H9 (cell line): ENCODE data around the gene ATP8A2. TPM values are rescaled to one million over a fixed set of nuclear protein-coding genes. Genes with fewer than 3 reads are reported as not detected.

Source experiments
- DNase-seq: peaks from one replicate; pipeline ENCODE4 v3.0.0-alpha.2; 2017
- H2AFZ ChIP-seq: one replicate; pipeline ENCODE4 v1.6.1; 2013; ENCODE audit warnings: mild to moderate bottlenecking, low read length, control low read depth, moderate library complexity
- H2AK5ac ChIP-seq: 2 replicates; pipeline ENCODE4 v1.6.1; 2013; ENCODE audit warnings: low read length, control low read depth, mixed read lengths; ENCODE audit not compliant: insufficient read length
- H2BK120ac ChIP-seq: one replicate; pipeline ENCODE4 v1.6.1; 2013; ENCODE audit warnings: low read depth, mild to moderate bottlenecking, low read length, control low read depth, inconsistent platforms; ENCODE audit not compliant: poor library complexity, severe bottlenecking
- H2BK12ac ChIP-seq: 2 replicates; pipeline ENCODE4 v1.6.1; 2013; ENCODE audit warnings: low read length, control low read depth, mixed read lengths, low read depth; ENCODE audit not compliant: insufficient read length
- H2BK15ac ChIP-seq: 2 replicates; pipeline ENCODE4 v1.6.1; 2013; ENCODE audit warnings: low read depth, low read length, control low read depth
- H2BK20ac ChIP-seq: one replicate; pipeline ENCODE4 v1.6.1; 2013; ENCODE audit warnings: low read depth, mild to moderate bottlenecking, low read length, control low read depth, inconsistent platforms; ENCODE audit not compliant: poor library complexity, severe bottlenecking
- H2BK5ac ChIP-seq: 2 replicates; pipeline ENCODE4 v1.6.1; 2013; ENCODE audit warnings: low read length, control low read depth, mixed read lengths; ENCODE audit not compliant: insufficient read length
- H3K14ac ChIP-seq: 2 replicates; pipeline ENCODE4 v1.6.1; 2013; ENCODE audit warnings: low read length, control low read depth; ENCODE audit not compliant: insufficient read depth
- H3K18ac ChIP-seq: 2 replicates; pipeline ENCODE4 v1.6.1; 2013; ENCODE audit warnings: low read depth, mild to moderate bottlenecking, mixed read lengths, low read length, control low read depth; ENCODE audit not compliant: insufficient read length
- H3K23ac ChIP-seq: 2 replicates; pipeline ENCODE4 v1.6.1; 2013; ENCODE audit warnings: low read length, control low read depth, mixed read lengths, low read depth; ENCODE audit not compliant: insufficient read length
- H3K23me2 ChIP-seq: 2 replicates; pipeline ENCODE4 v1.6.1; 2013; ENCODE audit warnings: low read depth, mild to moderate bottlenecking, mixed read lengths, low read length, control low read depth; ENCODE audit not compliant: insufficient read length, poor library complexity, severe bottlenecking
- H3K27ac ChIP-seq: 2 replicates; pipeline ENCODE4 v1.5.1; 2013; ENCODE audit warnings: low read length, control low read depth, mixed read lengths, low read depth; ENCODE audit not compliant: insufficient read length
- H3K27me3 ChIP-seq: 2 replicates; pipeline ENCODE4 v1.6.1; 2013; ENCODE audit warnings: low read length, control low read depth, inconsistent platforms; ENCODE audit not compliant: insufficient read depth
- H3K4ac ChIP-seq: 2 replicates; pipeline ENCODE4 v1.6.1; 2013; ENCODE audit warnings: low read depth, mild to moderate bottlenecking, control low read depth, inconsistent platforms, low read length, moderate library complexity
- H3K4me1 ChIP-seq: 2 replicates; pipeline ENCODE4 v1.6.1; 2013; ENCODE audit warnings: low read length, control low read depth, inconsistent platforms; ENCODE audit not compliant: insufficient read depth
- H3K4me2 ChIP-seq: 2 replicates; pipeline ENCODE4 v1.6.1; 2013; ENCODE audit warnings: low read length, control low read depth, mixed read lengths; ENCODE audit not compliant: insufficient read length, insufficient read depth
- H3K56ac ChIP-seq: 2 replicates; pipeline ENCODE4 v1.6.1; 2013; ENCODE audit warnings: low read depth, mild to moderate bottlenecking, mixed read lengths, low read length, control low read depth; ENCODE audit not compliant: insufficient read length
- H3K79me1 ChIP-seq: 2 replicates; pipeline ENCODE4 v1.6.1; 2013; ENCODE audit warnings: low read depth, mild to moderate bottlenecking, moderate library complexity, low read length, control low read depth, inconsistent platforms; ENCODE audit not compliant: insufficient read depth, poor library complexity, severe bottlenecking
- H3K79me2 ChIP-seq: 2 replicates; pipeline ENCODE4 v1.6.1; 2013; ENCODE audit warnings: low read length, control low read depth, inconsistent platforms; ENCODE audit not compliant: insufficient read depth
- H3K9ac ChIP-seq: 2 replicates; pipeline ENCODE4 v1.6.1; 2013; ENCODE audit warnings: low read length, control low read depth, mixed read lengths; ENCODE audit not compliant: insufficient read length; ENCODE audit errors: extremely low read depth
- H3K9me3 ChIP-seq: one replicate; pipeline ENCODE4 v1.6.1; 2013; ENCODE audit warnings: low read depth, low read length, inconsistent platforms; ENCODE audit not compliant: control insufficient read depth
- H3T11ph ChIP-seq: one replicate; pipeline ENCODE4 v1.6.1; 2013; ENCODE audit warnings: mild to moderate bottlenecking, low read length, control low read depth, inconsistent platforms
- H4K20me1 ChIP-seq: one replicate; pipeline ENCODE4 v1.6.1; 2013; ENCODE audit not compliant: control insufficient read depth, insufficient read length, insufficient read depth
- H4K5ac ChIP-seq: 2 replicates; pipeline ENCODE4 v1.6.1; 2013; ENCODE audit warnings: low read depth, mild to moderate bottlenecking, mixed read lengths, low read length, control low read depth; ENCODE audit not compliant: insufficient read length
- H4K8ac ChIP-seq: replicated peaks from 2 replicates; pipeline ENCODE4 v1.6.1; 2013; ENCODE audit warnings: low read length, control low read depth, mixed read lengths, low read depth; ENCODE audit not compliant: insufficient read length
- H4K91ac ChIP-seq: 2 replicates; pipeline ENCODE4 v1.6.1; 2013; ENCODE audit warnings: low read depth, mild to moderate bottlenecking, moderate library complexity, mixed read lengths, low read length, control low read depth; ENCODE audit not compliant: insufficient read length
- H3K27ac Mint-ChIP-seq, 3 experiments: 2 replicates in 2 of 3; 3 replicates in 1 of 3; pipeline ENCODE4 v1.8.0; 2020 to 2021; ENCODE audit warnings: mixed read lengths in 3 of 3, mild to moderate bottlenecking in 1 of 3, moderate library complexity in 1 of 3
- H3K27me3 Mint-ChIP-seq: 2 replicates; pipeline ENCODE4 v1.8.0; 2021; ENCODE audit warnings: low read depth, mild to moderate bottlenecking, moderate library complexity, mixed read lengths
- H3K36me3 Mint-ChIP-seq, 3 experiments: 2 replicates in 2 of 3; 3 replicates in 1 of 3; pipeline ENCODE4 v1.8.0; 2020 to 2021; ENCODE audit warnings: low read depth in 3 of 3, mixed read lengths in 3 of 3; ENCODE audit not compliant: insufficient read depth in 1 of 3
- H3K4me1 Mint-ChIP-seq, 2 experiments: 2 replicates each; pipeline ENCODE4 v1.8.0; 2020; ENCODE audit warnings: mixed read lengths in 2 of 2
- H3K4me3 Mint-ChIP-seq, 2 experiments: 2 replicates in 1 of 2; 3 replicates in 1 of 2; pipeline ENCODE4 v1.8.0; 2020 to 2021; ENCODE audit warnings: mild to moderate bottlenecking in 2 of 2, mixed read lengths in 2 of 2, moderate library complexity in 1 of 2
- H3K9me3 Mint-ChIP-seq, 2 experiments: 2 replicates in 1 of 2; 3 replicates in 1 of 2; pipeline ENCODE4 v1.8.0; 2020; ENCODE audit warnings: mild to moderate bottlenecking in 2 of 2, mixed read lengths in 2 of 2, moderate library complexity in 1 of 2
- WGBS: extraction: QIAGEN DNeasy Blood & Tissue Kit; methylation state at CpG from one replicate; pipeline ENCODE4 v1.1.7; 2013; ENCODE audit warnings: missing lambda C conversion rate, low lambda C conversion rate, mixed read lengths; ENCODE audit not compliant: insufficient read length; ENCODE audit errors: extremely low coverage; 5-methylcytosine and 5-hydroxymethylcytosine counted together
- total RNA-seq: library from RNA; stranded (reverse); gene quantifications from 2 replicates; pipeline ENCODE4 v1.2.1, GENCODE V29; 2021
- TF ChIP-seq, protein P1 (sequence below): fragments of 200-600 bp; sonication (generic); conservative IDR thresholded peaks from 3 replicates; pipeline ENCODE4 v1.8.0; 2021; ENCODE audit warnings: antibody characterized with exemption, mild to moderate bottlenecking

The ATP8A2 gene
- total RNA-seq, 1 experiment from 2014 or later: 18.2 TPM

DNA sequence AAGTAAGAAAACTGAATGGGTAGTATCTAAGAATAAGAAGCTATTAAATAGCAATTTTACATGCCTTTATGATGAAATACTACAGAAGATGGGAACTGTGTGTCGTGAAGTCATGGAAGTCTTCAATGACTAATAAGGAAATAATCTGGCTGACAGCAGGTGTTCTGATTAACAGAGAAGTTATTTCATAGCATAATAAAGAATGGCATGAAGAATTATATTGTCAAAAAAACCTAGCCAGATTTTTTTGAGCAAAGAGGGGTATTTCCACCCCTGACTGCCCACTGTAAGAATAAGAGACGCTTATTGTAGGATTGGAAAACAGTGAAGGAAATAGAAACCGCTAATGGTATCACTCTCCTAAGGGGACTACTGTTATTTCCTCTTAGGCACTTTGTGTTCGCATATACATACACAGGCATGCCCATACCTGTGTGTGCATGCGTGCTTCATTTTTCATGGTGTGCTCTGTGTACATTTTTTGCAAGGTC lies 361.3 kb downstream of the ATP8A2 start:
- H3K18ac ChIP-seq: no peak overlapping the region
- no peak overlapping the region for H3K23ac ChIP-seq
- H2BK5ac ChIP-seq: no peak overlapping the region
- H3K56ac ChIP-seq: no peak overlapping the region
- no peaks in the 10 kb centered on the region for H3K9me3 ChIP-seq
- no CpG with 5 or more reads among the region's 5 CpGs for WGBS
- no peak overlapping the region for H3T11ph ChIP-seq
- H3K23me2 ChIP-seq: no peaks in the 10 kb centered on the region
- H3K9ac ChIP-seq: no peak overlapping the region
- no peak overlapping the region for H2BK15ac ChIP-seq
- no peak overlapping the region for H3K4me2 ChIP-seq
- Mint-ChIP-seq H3K4me3 (no peak overlapping the region), H3K27me3 (no peaks in the 10 kb centered on the region; the same call in 1 of the 2 replicates), H3K27ac (no peak overlapping the region), H3K4me1 (peaks cover 20 to 24% of the 10 kb centered on the region in 2 experiments), H3K9me3 (no peaks in the 10 kb centered on the region), H3K36me3 (no peaks in the 10 kb centered on the region)
- no peak overlapping the region for H2AK5ac ChIP-seq
- no peaks in the 10 kb centered on the region; the same call in 1 of the 2 replicates for H3K4me1 ChIP-seq
- no peak overlapping the region for H2BK120ac ChIP-seq
- no peak overlapping the region for H2AFZ ChIP-seq
- H4K5ac ChIP-seq: no peak overlapping the region
- no peak overlapping the region for H3K14ac ChIP-seq
- H2BK12ac ChIP-seq: no peak overlapping the region
- H3K79me2 ChIP-seq: no peaks in the 10 kb centered on the region
- H3K79me1 ChIP-seq: no peaks in the 10 kb centered on the region
- H3K27me3 ChIP-seq: no peaks in the 10 kb centered on the region
- no peaks in the 10 kb centered on the region for H4K20me1 ChIP-seq
- H3K4ac ChIP-seq: no peak overlapping the region
- H4K91ac ChIP-seq: no peak overlapping the region
- TF ChIP-seq, protein P1, sequence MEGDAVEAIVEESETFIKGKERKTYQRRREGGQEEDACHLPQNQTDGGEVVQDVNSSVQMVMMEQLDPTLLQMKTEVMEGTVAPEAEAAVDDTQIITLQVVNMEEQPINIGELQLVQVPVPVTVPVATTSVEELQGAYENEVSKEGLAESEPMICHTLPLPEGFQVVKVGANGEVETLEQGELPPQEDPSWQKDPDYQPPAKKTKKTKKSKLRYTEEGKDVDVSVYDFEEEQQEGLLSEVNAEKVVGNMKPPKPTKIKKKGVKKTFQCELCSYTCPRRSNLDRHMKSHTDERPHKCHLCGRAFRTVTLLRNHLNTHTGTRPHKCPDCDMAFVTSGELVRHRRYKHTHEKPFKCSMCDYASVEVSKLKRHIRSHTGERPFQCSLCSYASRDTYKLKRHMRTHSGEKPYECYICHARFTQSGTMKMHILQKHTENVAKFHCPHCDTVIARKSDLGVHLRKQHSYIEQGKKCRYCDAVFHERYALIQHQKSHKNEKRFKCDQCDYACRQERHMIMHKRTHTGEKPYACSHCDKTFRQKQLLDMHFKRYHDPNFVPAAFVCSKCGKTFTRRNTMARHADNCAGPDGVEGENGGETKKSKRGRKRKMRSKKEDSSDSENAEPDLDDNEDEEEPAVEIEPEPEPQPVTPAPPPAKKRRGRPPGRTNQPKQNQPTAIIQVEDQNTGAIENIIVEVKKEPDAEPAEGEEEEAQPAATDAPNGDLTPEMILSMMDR: no peak
- H2BK20ac ChIP-seq: no peak overlapping the region
- H4K8ac ChIP-seq: no peak overlapping the region
- no peak for DNase-seq
- no peak overlapping the region for H3K27ac ChIP-seq
